ENCODE results near the gene CGN. TPM values are rescaled to one million over a fixed set of nuclear protein-coding genes. Genes with fewer than 3 reads are reported as not detected.

Gene CGN
- polyA plus RNA-seq, 1 experiment: 0.05 TPM

DNA sequence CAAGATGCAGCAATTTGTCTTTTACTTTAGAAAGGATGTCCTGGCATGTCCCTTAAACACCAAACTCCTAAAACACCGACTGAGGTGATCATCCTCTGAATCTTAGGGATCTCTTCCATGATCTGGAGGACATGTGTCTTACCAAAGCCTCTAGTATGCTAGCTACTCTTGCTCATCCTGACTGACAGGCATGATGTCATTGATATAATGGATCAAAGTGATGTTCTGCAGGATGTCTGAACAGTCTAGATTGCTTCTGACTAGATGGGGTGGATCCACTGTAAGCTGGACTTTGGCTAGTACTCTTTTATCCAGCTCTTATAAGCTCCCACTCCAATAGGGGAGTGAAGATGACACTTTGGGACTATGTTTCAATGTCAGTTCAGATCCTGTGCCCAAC, 11.3 kb upstream of the CGN start:
- TF ChIP-seq CTCF (IDR thresholded peaks at IDR 0.05; ENCODE audit: insufficient read depth, low read depth, low read length): no peak
- ChIA-PET CTCF (no interaction called here), POLR2A (no interaction called here)
- peaks cover 11% of the 10 kb centered on the region; the same call in 1 of the 2 replicates for H3K27me3 ChIP-seq (ENCODE audit: control insufficient read depth, insufficient read depth, low read length)
- no peaks in the 10 kb centered on the region for H3K36me3 ChIP-seq (ENCODE audit: control insufficient read depth, insufficient read depth, low read length)
- DNase-seq (ENCODE audit: low read depth): no peak
- no peak overlapping the region for H3K4me3 ChIP-seq (ENCODE audit: low read depth, low read length)

DNA sequence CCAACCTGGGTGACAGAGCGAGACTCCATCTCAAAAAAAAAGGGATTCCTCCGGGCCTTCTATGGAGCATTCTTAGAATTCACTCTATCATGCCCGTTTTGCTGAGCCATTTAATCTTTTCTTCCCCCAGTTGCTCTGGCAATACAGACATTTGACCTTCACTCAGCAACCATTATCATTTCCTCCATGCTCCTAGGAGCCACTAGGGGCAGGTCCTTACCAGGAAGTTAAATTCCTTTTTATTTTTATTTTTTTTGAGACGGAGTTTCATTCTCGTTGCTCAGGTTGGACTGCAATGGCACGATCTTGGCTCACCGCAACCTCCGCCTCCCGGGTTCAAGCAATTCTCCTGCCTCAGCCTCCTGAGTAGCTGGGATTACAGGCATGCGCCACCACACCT, 9.7 kb upstream of the CGN start:
- ChIA-PET POLR2A (no interaction called here), CTCF (interaction anchor here (0.5 kb wide), 1 partner anchor 129 kb away, joined by 3 read pairs; no protein-coding TSS in a partner anchor)
- DNase-seq (ENCODE audit: low read depth): no peak
- Histone ChIP-seq H3K36me3 (ENCODE audit: control insufficient read depth, insufficient read depth, low read length) (no peaks in the 10 kb centered on the region), H3K4me3 (ENCODE audit: low read depth, low read length) (no peak overlapping the region), H3K27me3 (ENCODE audit: control insufficient read depth, insufficient read depth, low read length) (peaks cover 11% of the 10 kb centered on the region; the same call in 1 of the 2 replicates)
- peak; percentile 23; the same call in 1 of the 2 replicates for TF ChIP-seq CTCF (IDR thresholded peaks at IDR 0.05; ENCODE audit: insufficient read depth, low read depth, low read length)

DNA sequence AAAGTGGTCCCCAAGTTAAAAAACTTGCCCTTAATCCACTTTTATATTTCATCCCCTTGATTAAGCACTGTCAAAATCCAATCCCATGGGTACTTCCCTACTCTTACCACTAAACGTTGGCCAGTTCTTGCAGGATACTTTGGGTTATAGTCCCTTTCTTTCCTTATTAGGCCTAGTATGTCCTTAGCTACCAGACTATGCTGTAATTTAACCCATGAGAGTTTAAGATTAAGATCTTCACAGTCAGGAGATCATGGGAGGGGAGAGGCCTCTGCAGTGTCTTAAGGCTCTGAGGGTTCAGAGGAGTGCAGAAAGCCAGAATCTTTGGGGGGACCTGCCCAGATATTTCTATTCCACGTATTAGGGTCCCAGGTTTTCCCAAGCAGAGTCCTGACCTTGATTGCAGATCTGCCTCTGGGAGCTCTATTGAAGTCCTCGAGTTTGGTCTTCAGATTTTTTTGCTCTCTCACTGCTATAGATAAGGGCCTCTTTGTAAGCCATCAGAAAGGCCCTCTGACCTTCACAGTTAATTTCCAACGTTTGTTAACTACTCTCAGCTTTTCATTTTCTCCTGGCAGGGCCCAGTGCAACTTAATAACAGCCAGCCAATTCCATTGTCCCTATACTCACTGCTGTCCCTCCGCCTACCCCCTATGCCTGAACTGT, 9.0 kb upstream of the CGN start:
- no peak for TF ChIP-seq CTCF (IDR thresholded peaks at IDR 0.05; ENCODE audit: insufficient read depth, low read depth, low read length)
- Histone ChIP-seq H3K27me3 (ENCODE audit: control insufficient read depth, insufficient read depth, low read length) (peaks cover 11% of the 10 kb centered on the region; the same call in 1 of the 2 replicates), H3K36me3 (ENCODE audit: control insufficient read depth, insufficient read depth, low read length) (no peaks in the 10 kb centered on the region), H3K4me3 (ENCODE audit: low read depth, low read length) (no peak overlapping the region)
- no peak for DNase-seq (ENCODE audit: low read depth)
- POLR2A ChIA-PET: no interaction called here
- CTCF ChIA-PET: interaction anchor here (0.5 to 1.4 kb wide), 4 partner anchors 12 to 265 kb away, joined by 3 to 4 read pairs (median 3); no protein-coding TSS in a partner anchor

- Histone ChIP-seq H3K36me3 (ENCODE audit: control insufficient read depth, insufficient read depth, low read length) (no peaks in the 10 kb centered on the region), H3K4me3 (ENCODE audit: low read depth, low read length) (no peak overlapping the region), H3K27me3 (ENCODE audit: control insufficient read depth, insufficient read depth, low read length) (peaks cover 11% of the 10 kb centered on the region; the same call in 1 of the 2 replicates)
- TF ChIP-seq CTCF (IDR thresholded peaks at IDR 0.05; ENCODE audit: insufficient read depth, low read depth, low read length): no peak
- CTCF ChIA-PET: interaction anchor here (0.6 to 1.4 kb wide), 4 partner anchors 8 to 264 kb away, joined by 3 to 4 read pairs (median 3); no protein-coding TSS in a partner anchor
- POLR2A ChIA-PET: no interaction called here
- DNase-seq (ENCODE audit: low read depth): no peak
Observed at GRCh38 chr1:151502859-151503780, 8.1 kb upstream of the CGN start.

DNA sequence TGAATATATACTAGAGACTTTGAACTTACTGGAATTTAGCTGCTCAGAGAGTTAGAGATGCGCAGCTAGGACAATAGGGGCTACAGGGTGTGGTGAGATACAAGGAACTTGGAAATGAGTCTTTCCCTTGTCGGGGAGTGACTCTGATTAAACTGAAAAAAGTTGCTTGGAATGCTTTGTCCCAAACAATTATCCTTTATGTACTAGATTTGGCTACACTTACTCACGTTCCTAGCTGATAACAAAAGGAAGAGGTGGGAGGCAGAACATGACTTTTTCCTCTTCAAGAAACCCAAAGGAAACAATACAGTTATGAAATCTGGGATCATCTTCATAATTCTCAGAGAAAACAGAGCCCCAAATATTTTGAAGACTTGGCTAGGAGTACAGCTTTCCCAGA, 6.9 kb upstream of the CGN start:
- DNase-seq (ENCODE audit: low read depth): no peak
- POLR2A ChIA-PET: no interaction called here
- CTCF ChIA-PET: interaction anchor here (1.2 to 1.5 kb wide), 2 partner anchors 10 to 230 kb away, joined by 3 to 6 read pairs; no protein-coding TSS in a partner anchor
- H3K36me3 ChIP-seq (ENCODE audit: control insufficient read depth, insufficient read depth, low read length): no peaks in the 10 kb centered on the region
- no peak overlapping the region for H3K4me3 ChIP-seq (ENCODE audit: low read depth, low read length)
- TF ChIP-seq CTCF (IDR thresholded peaks at IDR 0.05; ENCODE audit: insufficient read depth, low read depth, low read length): no peak
- peaks cover 6% of the 10 kb centered on the region; the same call in 1 of the 2 replicates for H3K27me3 ChIP-seq (ENCODE audit: control insufficient read depth, insufficient read depth, low read length)
